ENCODE data around the gene TNFRSF25.

Gene TNFRSF25

DNA sequence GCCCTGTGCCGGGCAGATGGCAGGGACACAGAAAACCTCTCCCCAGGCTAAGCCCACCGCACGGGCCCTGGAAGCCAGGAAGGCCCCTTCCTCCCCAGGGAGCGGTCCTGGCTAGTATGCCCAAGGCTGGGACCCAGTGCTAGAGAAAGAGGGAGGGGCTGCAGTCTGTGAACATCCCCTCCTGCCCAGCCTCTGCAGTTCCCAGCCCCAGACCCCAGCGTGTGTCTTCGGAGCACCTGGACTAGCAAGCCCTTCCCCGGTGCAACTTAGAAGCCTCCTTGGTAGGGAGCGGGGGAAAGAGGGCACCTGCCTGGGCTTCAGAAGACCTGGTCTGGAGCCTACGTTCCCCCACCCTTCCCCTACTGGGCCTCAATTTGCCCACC is 23.4 kb upstream of the TNFRSF25 start:
- in situ Hi-C loops (cut with HindIII; ENCODE audit: low sequenced_read_pairs) = no loop called here

DNA sequence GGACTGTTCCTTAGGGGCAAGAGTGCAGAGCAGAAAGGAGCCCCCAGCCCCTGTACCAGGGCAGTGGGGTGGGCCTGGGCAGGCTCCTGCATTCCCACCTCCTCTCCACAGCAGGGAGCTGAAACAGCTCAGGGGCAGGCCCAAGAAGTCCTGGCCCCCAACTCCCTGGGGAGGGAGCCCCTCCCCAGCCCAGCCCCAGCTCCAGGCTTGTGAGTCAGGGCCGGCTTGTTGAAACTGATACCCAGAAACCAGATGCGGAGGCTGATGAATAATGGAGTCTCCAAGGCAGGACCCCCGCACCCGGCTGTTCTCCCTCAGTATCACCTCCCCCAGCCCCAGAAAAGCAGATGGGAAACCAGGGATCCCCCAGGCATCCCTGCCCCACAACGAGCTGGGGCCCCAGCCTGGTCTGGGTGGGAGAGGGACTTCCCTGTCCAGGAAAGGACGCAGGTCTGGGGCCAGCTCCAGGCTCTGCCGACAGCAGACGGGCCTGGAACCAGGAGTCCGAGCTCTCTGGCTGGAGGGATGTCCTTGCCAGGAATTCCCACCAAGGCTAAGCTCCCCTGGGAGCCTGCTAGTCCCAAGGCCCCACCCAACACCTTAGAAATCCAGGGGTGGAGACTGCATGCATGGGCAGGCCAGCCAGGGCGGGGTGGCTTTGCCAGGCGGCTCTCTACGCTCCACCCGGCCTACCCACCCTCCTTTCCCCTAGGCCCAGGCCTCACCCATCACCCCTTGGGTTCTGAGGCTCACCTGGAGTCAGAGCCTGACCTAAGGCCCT is 22.8 kb upstream of the TNFRSF25 start:
- in situ Hi-C loops (cut with HindIII; ENCODE audit: low sequenced_read_pairs) = no loop called here

DNA sequence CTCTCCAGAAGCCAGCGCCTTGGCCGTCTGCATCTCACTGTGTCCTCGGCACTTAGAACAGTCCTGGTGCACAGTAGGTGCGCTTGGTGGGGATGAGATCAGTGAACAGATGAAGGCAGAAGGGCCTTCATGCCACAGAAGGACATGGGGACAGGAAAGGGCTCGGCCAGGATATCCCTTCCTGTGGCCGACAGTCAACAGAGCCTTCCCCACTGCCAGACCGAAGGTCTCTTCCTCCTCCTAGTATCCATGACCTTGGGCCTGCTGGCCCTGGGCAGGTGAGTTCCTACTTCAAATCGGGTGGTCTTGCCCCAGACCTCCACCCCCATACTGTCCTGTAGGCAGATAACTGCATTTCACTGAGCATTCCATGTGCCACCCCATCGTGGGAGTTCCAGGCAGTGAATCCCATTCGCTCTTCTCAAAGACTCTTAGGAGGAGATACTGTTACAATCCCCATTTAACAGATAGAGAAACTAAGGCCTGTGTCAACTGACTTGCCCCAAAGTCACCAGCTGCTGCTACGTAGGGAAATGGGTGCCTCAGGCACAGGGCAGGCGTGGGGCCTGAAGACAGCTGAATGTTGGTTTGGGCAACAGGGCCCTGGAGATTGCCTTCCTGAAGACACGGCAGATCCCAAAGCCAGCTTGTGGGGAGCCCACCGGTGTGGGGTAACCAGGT is 22.0 kb upstream of the TNFRSF25 start:
- in situ Hi-C loops (cut with HindIII; ENCODE audit: low sequenced_read_pairs) = no loop called here

DNA sequence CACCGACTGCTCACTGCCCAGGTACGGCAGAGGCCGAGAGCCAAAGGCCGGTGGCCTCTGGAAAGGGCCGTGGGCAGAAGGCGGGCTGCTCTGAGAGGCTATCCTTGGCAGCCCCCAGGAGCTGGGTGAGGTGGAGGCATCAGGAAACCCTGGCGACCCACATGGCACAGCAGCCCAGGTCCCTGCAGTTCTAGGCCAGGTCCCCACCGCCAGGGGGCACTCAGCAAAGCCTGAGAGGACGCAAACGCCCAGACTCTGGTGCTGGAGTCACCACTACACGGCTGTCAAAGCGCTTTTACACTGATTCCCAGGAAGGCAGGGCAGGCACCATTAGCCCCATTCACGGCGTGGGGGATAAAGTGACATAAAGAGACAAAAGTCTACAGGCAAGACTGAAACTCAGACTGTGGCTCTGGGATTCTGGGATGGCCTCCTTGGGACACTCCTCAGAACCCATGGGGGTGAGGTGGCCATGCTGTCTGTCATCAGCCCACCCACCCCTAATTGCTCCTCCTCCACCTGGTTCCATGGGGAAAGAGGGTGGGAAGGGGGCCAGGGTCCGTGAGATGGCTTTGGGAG is 20.5 kb upstream of the TNFRSF25 start:
- in situ Hi-C loops (cut with HindIII; ENCODE audit: low sequenced_read_pairs) = no loop called here

DNA sequence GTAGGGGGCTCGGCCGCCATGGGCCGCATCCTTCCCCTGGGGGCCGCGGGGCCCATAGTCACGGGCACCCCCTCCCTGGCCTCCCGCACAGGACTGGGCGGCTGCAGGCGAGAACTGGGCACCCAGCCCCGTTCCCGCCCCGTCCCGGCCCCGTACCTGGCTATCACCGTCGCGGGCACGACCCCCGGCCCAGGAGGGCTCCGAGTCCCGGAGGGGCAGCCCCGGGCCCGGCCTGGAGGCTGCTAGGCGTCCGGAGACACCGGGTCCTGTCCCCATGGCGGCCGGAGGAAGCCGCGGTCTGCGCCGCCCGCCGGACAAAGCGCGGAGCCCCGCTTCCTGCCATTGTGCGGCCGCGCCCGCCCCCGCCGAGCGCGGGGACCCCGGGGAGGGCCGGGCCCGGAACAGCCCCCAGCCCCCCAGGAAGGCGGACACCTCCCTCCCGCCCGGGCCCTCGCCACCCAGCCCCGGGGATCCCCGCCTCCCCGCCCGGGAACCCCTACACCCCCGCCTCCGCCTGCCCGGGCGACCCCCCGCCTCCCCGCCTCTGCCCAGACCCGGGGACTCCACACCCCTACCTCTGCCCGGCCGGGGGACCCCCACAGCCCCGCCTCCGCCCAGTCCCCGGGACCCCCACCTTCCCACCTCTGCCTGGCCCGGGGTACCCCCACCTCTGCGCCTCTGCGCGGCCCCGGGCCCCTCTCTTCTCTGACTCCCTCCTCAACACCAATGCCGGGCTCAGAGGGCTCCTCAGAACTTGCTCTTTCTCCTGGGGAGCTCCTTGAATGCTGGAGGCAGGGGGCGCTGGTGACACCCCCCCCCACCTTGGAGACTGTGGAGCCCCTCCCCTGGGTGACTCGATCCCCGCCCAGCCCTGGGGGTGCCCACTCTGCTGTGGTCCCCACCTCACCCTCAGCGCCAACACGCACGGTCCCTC is 19.5 kb upstream of the TNFRSF25 start:
- in situ Hi-C loops (cut with HindIII; ENCODE audit: low sequenced_read_pairs) = no loop called here

DNA sequence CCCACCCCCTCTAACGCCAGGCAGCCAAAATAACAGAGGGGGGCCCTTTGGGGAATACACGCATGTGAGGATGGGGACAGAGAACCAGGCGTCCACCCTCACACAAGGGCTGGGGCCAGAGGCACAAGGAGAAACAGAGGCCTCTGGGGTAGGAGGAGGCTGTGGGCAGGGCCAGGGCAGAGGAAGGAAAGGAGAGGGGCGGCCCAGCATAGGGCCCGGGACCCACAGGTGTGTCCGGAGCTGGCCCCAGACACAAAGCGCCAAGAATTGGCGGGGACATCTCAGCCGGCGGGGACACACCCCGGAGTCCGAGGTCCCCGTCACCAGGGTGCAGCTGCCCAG is 18.8 kb upstream of the TNFRSF25 start:
- in situ Hi-C loops (cut with HindIII; ENCODE audit: low sequenced_read_pairs) = no loop called here

DNA sequence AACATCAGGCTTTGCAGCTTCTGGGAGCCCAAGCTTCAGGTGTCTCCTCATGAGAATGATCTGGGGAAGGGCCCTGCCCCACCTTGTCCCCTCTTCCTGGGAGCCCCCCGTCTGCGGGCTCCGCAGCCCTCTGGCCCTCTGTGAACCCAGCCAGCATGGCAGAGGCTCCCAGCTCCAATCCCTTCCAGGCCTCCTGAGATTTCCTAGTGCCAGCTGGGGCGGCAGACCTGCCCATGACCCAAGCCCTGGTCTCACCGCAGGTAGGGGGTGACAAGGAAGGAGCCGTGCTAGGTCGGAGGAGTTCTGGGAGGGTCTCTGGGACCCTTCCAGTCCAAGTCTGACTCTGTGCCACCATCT is 17.8 kb upstream of the TNFRSF25 start:
- in situ Hi-C loops (cut with HindIII; ENCODE audit: low sequenced_read_pairs) = no loop called here

DNA sequence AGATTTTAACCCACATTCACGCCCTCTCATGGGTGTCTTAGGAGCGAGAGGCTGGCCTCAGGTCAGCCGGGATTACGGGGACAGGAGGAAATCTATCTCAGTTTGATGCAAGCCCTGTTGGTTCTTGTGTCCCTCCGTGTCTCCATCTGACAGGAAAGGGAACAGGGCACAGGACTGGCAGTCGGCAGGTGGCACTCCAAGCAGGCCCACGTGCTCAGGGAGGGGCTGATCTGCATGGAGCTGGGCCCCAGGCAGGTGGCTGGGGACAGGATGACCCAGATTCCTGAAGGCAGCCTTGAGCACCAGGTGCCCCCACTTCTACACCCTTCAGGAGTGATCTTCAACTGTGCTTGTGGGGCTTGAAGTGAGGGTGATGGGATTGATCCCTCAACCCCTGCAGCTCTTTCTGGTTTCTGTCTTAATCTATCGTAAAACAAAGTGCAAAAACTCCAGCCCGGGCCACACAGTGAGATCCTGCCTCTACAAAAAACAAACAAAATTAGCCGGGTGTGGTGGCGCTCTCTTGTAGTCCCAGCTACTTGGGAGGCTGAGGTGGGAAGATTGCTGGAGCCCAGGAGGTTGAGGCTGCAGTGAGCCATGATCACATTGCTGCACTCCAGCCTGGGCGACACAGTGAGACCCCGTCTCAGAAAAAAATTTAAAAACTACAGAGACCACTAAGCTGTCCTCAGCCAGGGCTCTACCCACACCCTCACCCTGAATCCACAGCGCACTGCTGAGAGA is 17.2 kb upstream of the TNFRSF25 start:
- in situ Hi-C loops (cut with HindIII; ENCODE audit: low sequenced_read_pairs) = no loop called here

DNA sequence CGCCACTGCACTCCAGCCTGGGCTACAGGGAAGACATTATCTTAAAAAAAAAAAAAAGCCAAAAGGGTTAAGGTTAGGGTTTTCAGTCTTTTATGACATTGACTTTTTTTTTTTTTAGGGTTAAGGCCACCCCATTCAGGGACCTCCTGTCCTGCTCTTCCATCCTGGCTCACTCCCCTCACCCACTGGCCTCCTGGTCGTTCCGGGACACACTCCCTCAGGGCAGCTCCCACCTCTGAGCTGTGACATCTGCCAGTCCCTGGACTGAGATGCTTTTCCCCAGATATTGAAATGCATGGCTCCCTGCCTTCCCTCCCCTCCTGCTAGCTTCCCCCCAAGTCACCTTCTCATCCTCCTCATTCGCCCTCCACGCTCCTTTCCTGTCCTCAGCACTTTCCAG is 15.8 kb upstream of the TNFRSF25 start:
- in situ Hi-C loops (cut with HindIII; ENCODE audit: low sequenced_read_pairs) = no loop called here

DNA sequence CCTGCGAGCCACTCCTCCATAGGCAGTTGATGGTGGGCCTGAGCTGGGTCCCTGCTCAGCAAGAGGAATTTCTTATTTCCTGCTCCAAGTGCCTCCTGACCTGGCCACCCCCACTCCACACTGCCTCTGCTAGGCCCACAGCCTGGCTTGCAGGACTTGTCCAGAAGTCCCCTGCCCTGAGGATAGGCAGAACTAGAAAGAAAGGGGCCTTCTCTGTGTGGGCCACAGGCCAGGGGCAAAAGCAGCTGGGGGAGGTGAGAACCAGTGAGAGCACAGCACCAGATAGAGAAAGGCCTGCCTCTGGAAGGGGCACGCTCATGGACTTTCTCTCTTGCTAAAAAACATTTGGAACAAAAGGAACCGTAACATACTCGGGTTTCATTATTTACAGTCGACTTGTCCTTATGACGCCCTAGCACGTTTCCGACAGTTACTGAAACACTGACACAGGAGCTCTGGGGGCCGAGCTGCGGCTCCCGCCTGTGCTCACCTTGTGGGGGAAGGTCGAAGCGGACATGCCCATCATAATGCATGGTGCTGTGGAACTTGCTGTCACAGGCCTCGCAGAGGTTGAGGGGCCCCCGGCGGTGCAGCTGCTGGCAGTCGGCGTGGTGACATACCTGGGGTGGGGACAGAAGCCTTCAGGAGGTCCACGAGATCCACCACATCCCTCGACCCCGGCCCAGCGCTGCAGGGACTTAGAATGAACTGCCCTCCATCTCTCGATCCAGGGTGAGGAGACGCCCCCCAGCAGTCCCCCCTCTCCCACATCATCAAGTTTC is 11.3 kb upstream of the TNFRSF25 start:
- in situ Hi-C loops (cut with HindIII; ENCODE audit: low sequenced_read_pairs) = no loop called here

DNA sequence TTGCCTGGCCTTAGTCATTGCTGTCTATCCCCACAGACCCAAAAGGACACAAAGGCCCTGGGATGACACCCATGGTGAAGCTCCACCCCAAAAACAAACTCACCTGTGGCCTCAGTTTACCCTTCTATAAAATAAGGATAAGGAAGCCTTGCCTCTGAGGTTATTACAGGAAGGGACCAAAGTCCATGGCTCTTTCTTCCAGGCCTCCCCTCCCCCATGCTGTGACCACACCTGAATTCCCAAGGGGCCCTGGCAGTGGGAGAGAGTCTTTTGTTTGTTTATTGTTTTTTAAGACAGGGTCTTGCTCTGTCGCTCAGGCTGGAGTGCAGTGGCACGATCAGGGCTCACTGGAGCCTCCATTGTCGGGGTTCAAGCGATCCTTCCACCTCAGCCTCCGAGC is 10.5 kb upstream of the TNFRSF25 start:
- in situ Hi-C loops (cut with HindIII; ENCODE audit: low sequenced_read_pairs) = no loop called here

DNA sequence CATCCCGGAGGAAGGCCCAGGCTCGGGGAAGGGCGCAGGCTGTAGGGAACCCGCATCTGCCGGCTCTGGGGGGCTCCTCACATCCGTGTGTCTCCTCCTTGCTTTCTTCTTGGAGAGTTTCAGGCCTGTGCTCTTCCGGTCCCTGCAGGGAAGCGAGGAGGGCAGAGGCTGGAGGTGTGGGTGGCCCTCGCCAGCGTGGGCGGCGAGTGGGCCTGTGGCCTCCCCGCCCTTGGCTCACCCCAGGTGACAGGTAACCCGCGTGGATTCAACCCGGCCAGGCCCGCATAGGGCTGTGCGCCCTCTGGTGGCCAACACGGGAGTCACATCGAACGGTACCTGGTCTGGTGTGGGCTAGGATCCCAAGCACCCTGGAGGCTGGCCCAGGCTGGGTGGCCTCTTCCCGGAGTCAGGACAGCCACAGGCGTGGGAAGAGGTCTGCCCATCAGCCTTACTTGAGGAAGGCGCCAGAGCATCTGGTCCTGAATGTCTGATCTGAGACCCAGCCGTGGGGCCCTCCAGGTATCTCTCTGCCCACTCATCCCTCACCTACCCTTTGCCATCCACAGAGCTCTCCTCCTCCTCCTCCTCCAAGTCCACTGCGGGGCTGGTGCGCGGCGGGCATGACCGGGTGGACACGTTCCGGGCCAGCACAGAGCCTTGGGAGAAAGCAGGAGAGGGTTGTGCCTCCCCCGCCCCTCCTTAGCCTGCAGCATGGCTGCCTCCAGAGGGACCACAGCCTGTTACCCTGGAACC is 9.6 kb upstream of the TNFRSF25 start:
- in situ Hi-C loops (cut with HindIII; ENCODE audit: low sequenced_read_pairs) = no loop called here

DNA sequence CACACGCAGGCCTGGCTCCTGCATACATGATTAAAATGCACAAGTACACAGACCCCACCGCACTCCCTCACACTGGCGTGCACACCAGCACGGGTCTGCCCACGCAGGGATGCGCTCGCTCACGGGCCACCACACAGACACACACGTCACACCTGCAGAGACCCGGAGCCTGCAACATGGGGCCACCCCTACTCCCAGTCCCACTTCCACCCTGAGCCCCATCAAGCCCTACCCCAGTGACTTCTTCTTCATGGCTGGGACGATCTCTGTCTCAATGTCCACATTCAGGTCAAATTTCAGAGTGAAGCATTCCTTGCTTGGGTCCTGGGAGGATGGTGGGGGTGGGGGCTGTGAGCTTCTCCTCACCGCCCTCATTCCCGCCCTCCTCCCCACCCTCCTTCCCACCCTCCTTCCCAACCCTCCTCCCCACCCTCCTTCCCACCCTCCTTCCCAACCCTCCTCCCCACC is 8.9 kb upstream of the TNFRSF25 start:
- in situ Hi-C loops (cut with HindIII; ENCODE audit: low sequenced_read_pairs) = no loop called here

DNA sequence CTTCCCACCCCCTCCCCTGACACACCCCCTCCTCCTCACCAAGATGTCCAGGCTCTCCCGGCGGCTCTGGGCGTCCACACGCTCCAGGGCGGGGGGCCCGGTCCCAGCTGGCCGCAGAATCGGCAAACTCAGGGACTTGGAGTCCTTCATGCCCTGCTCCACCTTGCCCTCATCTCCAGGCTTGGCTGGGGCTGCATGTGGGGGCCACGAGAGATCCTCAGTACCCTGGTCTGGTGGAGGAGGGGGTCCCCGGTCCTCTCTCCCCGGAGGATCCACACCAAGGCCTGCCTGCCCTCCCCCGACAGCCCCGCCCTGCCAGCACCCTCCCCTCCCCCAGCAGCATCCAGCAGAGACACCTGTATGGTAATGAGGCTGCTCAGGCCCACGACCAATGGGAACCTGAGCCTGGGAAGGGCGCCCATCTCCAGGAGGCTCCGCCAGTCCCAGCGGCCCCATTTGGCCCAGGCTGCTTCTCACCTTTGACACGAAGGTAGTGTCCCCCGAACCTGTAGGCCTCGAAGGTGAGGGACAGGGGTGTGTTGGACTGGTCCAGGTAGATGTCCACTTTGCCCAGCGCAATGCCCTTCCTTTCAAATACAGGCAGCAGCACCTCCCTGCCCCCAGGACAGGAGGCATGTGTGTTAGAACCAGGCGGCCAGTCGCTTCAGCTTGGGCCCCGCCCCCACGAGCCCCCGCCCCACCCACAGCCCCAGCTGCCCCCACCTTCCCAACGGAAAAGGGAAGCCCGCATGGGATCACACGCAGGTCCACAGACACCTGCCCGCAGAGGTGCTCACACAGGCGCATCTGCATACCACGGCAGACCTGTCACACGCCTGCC is 8.2 kb upstream of the TNFRSF25 start:
- in situ Hi-C loops (cut with HindIII; ENCODE audit: low sequenced_read_pairs) = no loop called here

DNA sequence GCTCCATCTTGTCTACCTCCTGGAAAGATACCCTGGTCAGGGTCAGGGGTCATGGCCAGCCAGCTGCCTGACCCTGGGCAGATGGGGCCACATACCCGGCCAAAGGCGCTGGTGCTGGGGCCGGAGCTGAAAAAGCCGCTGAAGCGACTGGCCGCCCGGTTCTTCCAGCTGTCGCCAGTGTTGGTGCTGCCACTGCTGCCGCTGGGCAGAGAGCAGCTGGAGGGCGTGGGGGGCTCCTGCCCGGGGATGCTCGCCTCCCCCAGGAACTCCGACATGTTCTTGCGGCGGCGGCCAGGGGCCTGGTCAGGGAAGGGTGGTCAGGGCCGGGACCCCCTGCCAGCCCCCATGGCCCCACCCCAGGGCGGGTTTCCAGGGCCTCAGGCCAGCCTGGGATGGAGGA is 7.2 kb upstream of the TNFRSF25 start:
- in situ Hi-C loops (cut with HindIII; ENCODE audit: low sequenced_read_pairs) = no loop called here

DNA sequence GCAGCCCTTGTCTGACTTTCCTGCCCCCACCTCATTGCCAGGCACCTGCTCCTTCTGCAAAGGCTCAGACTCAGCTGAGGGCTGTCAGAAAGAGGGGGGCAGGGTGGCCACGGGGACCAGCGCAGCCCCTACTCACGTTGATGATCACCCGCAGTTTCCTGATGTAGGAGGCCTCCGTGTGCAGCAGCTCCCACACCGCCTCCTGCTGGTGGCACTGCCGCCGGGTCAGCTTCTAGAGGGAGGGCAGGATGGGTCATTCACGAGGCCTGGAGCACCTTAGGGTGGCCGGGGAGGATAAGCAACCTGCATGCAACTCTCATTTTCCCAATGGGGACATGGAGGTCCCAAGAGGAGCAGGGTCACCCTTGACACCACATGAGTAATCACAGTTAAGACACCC is 6.4 kb upstream of the TNFRSF25 start:
- in situ Hi-C loops (cut with HindIII; ENCODE audit: low sequenced_read_pairs) = no loop called here

DNA sequence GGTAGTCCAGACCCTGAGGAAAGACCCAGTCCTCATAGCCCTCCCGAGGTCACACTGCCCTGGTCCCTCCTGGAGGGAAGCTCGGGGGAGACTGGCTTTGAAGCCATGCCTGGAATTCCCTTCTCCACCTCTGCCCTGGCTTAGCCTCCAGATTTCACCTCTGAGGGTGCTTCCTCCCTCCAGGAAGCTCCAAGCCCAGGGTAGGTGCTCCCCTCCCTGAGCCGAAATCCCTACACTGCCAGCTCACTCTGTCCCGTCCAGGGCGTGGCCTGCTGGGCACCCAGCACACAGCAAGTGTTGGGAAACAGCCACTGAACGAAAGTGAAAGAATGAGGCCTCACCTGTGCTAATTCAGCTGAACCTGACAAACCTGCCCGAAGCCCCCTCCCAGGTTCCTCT is 6.0 kb upstream of the TNFRSF25 start:
- in situ Hi-C loops (cut with HindIII; ENCODE audit: low sequenced_read_pairs) = no loop called here
